SH-SY5Y (cell line): ENCODE data around the gene AP3B2.

Experiments
- GATA2 ChIP-seq: IDR thresholded peaks from 2 replicates; pipeline ENCODE4 v1.6.1; 2011; ENCODE audit warnings: mild to moderate bottlenecking, low read depth, low read length
- GATA3 ChIP-seq: IDR thresholded peaks from 2 replicates; pipeline ENCODE4 v1.6.1; 2011; ENCODE audit warnings: low read depth, mild to moderate bottlenecking, low read length, moderate library complexity

The AP3B2 gene

DNA sequence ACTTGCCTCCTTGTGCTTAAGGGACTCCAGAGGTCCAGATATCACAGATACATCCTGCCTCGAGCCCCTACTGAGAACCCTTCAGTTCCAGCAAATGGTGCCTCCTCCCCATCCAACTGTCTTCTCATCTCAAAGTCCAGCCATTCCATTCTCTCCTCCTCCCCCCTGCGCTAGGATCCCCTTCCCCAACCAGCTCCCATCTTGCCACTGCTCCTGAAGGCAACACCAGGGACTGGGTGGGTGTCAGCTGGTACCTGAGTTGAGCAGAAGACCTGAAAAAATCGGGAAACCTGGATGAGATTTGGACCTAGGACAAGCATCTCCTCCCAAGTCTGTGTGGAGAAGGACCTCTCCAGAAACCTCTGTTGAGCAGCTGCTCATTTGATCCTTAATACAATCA is 2.4 kb upstream of the AP3B2 start:
- TF ChIP-seq GATA2: no peak
- TF ChIP-seq GATA3: no peak

DNA sequence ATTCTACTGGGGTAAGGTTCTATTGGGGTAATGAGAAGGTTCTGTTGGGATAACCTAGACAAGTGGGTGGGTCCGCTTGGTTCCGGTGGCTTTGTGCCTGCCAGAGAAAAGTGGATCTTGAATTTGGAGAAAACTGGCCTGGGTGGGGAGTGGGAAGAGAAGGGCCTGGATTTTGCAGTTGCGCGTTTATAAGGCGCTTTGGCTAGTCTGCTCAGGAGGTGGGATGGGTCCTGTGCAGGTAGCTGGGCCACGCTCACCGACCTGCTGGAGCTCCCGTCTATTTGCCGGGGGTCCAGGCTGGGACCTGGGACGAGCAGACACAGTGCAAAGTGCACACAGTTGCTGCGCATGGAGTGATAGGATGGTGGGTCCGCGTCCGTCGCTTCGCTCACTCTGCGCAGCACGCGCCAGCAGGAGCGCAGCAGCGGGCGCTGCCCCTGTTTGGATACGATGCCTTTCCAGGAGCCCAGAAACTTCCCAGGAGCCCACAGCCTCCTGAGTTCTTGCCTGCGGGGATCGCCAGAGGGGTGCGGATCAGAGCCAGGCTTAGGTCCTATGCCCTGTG is 1.3 kb upstream of the AP3B2 start:
- TF ChIP-seq GATA3 (no peak), GATA2 (no peak)

DNA sequence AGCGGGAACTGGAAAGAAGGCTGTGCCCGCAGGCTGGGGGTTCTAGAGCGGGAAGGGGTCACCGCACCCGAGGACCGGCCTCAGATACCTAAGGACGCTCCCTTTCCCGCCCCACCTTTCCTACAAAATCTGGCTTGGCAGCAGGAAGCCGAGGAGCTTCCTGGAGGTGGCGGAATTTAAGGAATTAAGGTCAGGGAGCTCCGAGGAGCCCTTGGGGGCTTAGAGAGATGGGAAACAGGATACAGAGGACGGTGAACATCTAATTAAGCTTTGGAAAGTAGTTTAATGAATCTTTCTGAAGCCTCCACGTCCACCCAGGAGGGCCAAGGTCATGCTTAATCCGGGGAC is 507 bp upstream of the AP3B2 start:
- no peak for TF ChIP-seq GATA2

DNA sequence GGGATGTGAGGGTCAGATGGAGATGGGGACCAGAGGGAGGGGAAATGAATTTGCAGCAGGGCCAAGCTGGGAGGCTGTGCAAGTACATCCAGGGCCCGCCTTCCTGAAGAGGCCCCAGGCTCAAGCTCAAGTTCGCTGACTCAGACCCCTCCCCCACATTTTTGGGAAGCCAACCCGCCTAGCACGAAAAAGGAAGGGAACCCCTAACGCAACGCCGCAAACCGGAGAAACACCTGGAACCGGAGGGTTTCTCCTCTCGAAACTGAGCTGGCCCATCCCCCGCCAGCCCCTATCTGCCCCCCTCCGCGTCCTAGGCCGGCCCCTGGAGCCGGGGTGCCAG is 624 bp downstream of the AP3B2 start:
- TF ChIP-seq GATA2: no peak
- no peak for TF ChIP-seq GATA3

DNA sequence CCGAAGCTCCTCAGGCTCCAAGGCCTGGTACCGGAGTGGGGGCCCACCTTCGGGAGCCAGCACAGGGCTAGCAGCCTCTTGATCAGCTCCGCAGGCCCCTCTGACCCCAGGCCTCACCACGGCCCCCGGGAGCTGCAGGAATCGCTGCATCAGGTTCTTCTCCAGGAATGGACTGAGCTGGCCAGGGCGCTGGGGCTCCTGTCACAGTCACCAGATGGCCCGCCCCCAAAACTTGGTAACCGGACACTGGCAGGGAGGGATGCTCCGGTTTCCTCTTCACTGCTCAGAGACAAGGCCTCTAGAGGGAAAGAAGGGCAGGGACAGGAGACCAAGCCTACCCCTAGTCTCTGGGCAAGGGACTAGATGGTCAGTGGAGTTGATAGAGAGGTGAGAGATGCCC is 9.9 kb downstream of the AP3B2 start:
- TF ChIP-seq GATA3: no peak
- no peak for TF ChIP-seq GATA2

DNA sequence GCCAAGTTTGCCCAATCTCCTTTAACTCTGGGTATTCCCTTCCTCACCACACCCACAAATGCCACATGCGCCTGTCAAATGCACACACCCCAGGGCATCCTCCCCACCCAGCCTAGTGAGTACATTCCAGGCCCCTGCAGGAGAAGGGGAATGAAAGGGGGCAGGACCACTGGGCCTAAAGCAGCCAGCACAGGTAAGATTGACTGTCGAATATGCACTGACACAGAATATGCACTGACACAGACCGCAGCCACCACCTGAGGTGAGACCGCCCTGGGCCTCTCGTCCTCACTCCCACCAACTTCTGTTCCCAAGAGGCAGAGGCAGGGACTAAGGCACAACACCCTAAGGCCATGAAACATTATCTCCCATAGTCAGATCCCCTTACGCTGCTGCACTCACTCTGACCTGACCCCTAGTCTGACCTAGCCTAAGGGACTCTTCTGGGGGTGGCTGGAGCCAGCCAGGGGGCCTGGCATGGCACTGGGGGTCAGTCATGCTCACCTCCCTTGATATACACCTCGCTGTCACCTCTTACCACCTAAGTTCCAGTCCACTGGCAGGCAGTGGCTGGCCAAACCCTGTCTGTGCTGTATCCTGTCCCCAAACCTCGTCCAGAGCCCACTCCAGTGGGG is 10.8 kb downstream of the AP3B2 start:
- TF ChIP-seq GATA3 (no peak), GATA2 (no peak)

DNA sequence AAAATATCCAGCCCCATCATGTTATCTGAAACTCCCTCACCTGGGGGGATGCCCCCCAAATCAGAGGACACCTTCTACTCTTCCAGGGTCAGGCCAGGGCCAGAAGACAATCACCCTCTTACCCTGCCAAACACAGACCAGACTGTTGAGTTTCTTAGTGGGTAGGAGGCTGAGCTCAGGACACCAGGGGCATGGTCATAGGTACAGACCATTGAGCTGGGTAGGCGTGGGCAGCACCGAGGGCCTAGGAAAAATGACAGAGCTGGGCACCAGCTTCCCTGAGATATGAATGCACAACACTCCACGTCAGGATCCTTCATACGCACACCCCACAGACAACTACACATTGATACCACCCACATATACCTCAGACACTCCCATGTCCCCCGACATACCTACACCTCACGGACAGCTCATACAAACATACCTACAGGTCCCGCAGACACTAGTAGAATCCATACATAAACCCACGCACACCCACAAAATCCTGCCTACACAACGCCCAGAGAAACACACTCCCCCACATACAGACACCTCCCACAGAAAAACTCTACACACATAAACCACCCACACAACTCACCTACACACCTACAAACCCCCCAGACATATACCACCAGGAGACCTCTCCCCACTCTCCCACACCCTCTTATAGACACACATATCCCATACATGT is 11.8 kb downstream of the AP3B2 start:
- TF ChIP-seq GATA3 (no peak), GATA2 (no peak)

DNA sequence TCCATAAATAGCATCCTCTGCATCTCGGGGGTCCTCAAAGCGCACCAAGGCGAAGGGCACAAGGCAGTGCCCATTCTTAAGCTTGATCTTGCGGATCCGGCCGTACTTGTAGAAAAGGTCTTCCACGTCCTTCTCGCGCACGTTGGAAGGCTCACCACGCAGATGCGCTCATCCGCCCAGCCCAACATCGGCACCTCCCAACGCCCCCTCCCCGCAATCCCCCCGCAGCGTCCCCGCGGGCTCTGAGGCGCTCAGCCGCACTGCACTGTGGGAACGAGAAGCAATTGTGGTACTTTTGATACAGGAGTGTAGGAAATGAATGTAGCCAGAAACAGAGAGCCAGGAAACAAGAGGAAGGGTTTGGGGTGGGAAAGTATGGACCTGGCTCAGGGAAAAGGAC is 17.5 kb downstream of the AP3B2 start:
- TF ChIP-seq GATA2: no peak
- TF ChIP-seq GATA3: no peak

DNA sequence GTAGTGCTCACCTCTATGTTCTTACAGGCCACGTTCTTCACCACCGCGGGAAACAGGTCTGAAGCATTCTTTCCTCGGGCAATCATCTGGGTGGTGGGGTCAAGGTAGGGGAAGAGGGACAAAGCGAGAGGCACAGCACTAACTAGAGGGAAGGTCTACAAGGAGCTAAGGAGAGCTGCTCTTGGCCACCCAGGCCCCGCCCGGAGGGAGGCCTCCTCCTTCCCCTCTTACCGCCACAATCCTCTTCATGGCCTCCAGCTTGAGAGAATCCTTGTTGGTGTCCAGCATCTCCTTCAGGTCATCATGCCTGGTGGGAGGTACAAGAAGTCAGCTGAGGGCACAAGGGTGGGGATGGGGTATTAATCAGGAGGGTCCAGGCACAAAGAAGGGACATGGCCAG is 20.5 kb downstream of the AP3B2 start:
- no peak for TF ChIP-seq GATA3
- TF ChIP-seq GATA2: no peak

DNA sequence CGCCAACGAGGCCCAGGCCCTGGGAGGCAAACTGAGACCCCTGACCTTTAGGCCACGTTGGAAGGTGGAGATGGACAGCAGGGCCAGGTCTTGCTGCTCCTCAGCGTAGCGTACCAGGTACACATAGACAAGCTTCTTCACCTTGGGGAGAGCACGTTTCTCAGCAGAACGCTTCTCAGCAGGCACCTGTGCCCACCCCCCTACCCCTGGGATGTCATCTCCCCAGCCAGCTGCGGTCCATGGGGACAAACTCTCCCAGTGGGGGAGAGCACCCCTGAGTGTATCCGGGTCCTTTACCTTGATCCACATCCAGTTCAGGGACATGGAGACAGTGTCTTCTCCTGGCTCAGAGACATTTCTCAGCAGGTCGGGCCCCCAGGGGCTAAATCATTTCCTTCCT is 21.0 kb downstream of the AP3B2 start:
- TF ChIP-seq GATA2: no peak
- no peak for TF ChIP-seq GATA3

DNA sequence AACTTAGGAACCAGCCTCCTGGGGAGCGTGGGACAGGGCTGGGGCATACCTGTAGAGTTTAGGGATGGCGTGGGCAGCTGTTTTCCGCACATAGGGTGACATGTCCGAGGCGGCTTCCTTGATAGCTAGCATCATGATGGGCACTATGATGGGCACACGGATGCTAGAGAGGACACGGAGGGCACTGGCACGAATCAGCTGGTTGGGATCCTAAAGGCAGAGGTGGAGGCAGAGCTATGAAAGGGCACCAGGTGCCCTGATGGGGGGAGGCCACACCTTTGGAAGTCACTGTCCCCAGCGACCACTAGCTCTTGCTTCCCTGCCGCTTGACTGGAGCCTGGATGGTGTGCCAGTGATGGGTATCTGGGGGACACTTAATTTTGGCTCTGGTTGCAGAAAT is 28.3 kb downstream of the AP3B2 start:
- TF ChIP-seq GATA2 (no peak), GATA3 (no peak)

DNA sequence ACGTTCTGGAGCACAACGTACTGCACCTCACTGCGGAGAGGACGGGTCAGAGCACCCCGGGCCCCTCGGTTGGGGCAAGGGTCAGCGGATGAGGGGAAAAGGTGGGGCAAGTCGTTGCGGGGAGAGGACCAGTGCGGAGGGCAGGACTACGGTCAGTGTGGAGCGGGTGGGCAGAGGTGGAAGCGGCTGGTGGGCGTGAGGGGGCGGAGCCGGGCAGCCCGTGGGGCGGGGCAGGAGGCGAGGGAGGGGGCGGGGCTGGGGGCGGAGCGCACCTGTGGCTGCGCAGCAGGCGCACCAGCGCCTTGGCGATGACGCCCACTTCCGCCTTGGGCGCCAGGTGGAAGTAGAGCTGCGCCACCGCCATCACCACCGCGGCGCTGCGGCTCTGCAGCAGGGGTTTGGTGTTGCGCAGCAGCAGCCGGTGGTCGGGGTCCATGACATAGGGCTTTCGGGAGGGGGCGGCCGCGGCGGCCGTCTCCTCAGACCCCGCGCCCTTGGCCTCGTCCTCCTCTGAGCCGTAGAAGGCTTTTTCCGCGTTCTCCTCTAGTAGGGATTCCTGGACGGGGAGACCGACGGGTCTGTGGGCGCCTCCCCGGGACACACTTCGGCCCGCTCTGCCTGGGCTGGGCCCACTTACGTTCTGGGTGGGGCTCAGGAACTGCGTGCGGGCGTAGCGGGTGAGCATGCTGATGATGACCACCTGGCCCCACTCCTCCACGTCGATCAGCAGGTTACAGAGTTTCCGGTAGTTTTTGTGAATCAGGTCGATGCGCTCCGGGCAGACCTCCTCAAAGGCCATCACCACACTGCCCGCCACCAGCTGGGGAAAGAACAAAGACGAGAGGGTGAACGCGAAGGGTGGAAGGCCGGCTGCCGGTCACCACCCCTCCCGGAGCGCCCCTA is 29.2 kb downstream of the AP3B2 start:
- TF ChIP-seq GATA3: no peak

DNA sequence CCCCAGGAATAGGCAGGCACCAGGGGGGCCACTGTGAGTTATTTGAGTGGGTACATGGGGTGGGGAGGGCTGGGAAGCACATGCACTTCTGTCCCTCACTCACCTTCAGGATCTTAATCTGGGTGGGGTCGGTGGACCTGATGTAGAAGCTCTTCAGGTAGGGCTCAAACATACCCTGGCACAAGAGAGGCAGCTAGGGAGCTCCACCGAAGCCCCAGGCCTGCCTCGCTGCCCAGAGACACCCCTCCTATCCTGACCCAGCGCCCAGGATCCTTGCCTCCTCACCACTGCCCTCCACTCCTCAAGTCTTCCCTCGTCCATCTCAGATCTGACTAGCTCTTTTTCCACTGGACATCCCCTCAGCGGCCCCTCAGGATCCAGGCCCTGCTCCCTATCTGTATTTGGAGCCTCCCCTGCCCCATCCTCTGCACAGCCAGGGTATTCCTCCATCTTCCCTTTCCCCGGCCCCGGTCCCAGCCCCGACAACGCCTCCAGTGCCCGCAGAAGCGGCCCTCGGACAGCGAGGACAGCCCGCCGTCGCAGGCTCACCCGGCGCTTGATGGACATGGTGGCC is 30.0 kb downstream of the AP3B2 start:
- no peak for TF ChIP-seq GATA2
- no peak for TF ChIP-seq GATA3

DNA sequence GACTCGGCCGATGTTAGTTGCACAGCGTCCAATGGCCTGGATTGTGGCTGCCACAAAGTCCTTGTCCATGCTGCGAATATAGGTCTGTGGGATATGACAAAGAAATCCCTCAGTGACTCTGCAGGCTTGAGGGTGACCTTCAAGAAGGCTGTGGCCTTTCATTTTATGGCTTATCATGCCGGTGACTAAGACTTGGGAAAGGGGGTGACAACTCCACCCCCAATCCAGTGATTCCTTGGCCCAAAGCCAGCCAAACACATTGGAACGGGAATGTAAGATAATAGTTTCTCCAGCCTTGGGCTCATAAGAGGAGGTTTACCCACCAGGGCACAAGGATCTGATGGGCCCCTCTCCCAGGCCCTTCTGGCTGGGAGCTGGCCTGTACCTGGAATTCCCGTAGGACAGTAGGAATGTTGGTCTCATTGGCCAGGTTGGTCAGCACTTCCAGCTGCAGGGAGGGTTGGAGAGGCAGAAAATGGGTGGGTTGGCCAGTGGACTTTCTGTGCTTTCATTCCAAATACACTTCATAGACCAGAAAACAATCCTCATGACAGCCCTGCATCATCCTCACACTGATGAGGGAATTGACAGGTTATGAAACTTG is 31.9 kb downstream of the AP3B2 start:
- TF ChIP-seq GATA3 (no peak), GATA2 (no peak)
